T-helper 2 cell treated with Interferon-gamma antibody and Interleukin-4, amounts not matched to agents 100 ng/mL and 5 ng/mL, for 36 hours (primary cell): ENCODE measurements around the gene TAF5L. TPM values are rescaled to one million over a fixed set of nuclear protein-coding genes. Genes with fewer than 3 reads are reported as not detected.
"Not testable (repeated sequence)": the region's sequence is repeated elsewhere in the genome, so short reads cannot be mapped to it uniquely, and the experiment has no call there.

ENCODE experiments used
- intact Hi-C: fragments of 100-400 bp; cut with micrococcal nuclease; formaldehyde crosslinking; loops from one replicate; pipeline ENCODE4 v1.15.1; 2023
- total RNA-seq: library from RNA; stranded (reverse); gene quantifications from 2 replicates; pipeline ENCODE4 v1.2.3, GENCODE V29; 2022

Gene TAF5L
- total RNA-seq, 1 donor from 2014 or later = 26.9 TPM

DNA sequence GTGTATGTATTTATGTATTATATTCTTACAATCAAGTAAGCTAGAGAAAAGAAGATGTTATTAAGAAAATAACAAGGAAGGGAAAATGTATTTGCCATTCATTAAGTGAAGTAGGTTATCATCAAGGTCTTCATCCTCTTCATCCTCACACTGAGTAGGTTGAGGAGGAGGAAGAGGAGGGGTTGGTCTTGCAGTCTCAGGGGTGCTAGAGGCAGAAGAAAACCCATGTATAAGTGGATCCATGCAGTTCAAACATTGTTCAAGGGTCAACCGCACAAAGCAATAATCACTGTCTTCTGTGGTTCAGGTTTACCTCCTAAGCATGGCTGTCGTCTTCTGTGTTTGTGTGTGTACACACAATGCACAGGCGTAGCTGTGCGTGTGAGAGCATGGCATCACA is 17.0 kb upstream of the TAF5L start:
- intact Hi-C loops = no loop called here

DNA sequence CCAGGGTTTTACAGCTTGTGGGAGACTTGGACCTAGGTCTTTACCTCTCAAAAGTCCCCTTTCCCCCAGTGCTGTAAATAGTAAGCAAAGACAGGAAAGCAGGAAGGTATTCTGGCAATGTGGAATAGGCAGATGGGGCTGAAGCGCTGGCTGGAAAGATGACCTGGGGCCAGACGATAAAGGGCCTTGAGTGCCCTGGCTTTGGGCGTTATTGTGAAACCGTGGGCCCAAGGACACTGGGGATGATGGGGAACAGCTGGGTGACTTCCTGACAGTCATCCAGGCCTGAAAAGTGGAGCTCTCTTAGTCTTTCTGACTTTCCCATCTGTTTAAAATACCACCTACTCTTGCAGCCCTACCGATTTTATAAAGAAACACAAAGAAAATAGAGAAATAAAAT is 16.5 kb upstream of the TAF5L start:
- intact Hi-C loops = no loop called here

DNA sequence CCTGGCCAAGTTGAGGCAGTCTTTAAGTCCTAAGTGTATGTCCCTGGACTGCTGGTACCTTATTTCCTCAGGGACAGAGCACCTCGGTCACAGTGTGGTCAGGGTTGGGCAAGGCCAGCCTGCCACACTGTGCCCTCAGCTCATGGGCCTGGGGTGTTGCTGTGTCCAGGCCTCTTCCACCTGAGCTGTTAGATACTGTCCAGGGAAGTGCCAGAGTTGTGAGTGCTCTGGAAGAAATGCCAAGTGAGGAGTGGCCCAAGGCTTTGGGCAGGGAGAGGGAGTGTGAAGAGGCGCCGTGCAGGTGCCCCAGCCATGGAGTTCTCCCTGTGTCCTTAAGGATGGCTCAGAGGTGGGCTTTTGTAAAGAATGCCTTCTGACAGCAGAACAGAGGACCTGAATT is 15.4 kb upstream of the TAF5L start:
- intact Hi-C loops = no loop called here

DNA sequence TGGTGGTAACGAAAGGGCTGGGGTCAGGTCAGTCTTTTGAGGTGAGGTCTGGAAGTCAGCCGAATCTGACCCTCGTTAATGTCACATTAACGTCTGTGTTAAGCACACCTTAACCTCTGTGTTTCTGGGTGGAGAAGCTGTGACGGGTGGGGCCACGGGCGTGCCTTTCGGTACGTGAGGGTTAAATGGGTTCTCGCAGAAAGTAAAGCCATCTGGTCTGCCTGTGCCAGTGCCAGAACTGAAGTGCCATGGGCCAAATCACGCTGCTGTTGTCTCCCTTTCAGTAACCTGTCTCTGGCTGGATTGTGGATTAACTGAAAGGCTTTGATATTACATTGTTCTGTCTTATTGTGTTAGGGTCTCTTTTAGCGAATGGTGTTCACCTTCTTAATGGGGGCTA is 14.5 kb upstream of the TAF5L start:
- intact Hi-C loops = no loop called here

DNA sequence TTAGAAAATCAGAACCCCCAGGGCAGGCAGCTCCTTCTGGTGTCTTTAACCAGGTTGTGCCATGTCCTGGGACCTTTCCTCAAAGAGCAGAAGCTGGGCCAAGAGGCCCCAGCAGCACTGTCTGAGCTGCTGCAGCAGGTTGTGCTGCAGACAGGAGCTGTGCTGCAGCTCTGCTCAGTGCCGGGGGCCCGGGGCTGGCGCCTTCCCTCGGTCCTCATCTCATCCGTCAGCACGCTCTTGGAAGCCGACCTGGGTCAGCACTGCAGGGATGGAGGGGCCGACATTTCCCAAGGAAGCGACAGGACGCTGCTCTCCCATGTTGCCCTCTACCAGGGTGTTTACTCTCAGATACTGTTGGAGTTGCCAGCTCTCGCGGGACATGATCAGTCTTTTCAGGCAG is 11.8 kb upstream of the TAF5L start:
- intact Hi-C loops = no loop called here

DNA sequence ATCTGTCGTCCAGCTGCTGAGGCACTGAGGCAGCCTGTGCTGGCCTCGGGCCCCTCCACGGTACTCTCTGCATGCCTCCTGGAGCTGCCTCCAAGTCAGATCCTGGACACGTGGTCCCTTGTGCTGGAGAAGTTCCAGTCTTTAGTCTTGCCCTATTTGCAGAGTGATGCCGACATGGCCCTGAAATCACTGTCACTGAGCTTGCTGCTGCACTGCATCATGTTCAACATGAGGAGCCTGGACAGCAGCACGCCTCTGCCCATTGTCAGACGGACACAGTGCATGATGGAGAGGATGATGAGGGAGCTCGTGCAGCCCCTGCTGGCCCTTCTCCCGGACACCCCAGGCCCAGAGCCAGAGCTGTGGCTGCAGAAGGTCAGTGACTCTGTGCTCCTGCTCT is 10.1 kb upstream of the TAF5L start:
- intact Hi-C loops = no loop called here

DNA sequence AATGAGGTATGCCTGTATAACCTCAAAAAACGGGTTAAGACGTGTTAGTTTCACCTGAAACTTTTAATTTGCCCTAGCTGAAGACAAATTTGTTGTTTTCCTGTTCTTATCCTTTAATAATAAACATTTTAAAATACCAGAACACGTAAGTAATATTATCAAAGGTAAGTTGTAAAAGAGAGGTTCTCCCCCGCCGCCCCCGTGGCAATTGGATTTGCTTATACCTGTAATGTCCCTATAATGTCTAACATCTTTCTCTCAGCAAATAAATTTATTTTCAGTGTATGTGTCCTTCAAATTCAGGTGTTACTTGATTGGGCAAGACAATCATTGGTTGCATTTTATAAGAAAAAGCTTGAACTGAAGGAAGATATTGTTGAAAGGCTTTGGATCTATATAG is 6.0 kb upstream of the TAF5L start:
- intact Hi-C loops = no loop called here

DNA sequence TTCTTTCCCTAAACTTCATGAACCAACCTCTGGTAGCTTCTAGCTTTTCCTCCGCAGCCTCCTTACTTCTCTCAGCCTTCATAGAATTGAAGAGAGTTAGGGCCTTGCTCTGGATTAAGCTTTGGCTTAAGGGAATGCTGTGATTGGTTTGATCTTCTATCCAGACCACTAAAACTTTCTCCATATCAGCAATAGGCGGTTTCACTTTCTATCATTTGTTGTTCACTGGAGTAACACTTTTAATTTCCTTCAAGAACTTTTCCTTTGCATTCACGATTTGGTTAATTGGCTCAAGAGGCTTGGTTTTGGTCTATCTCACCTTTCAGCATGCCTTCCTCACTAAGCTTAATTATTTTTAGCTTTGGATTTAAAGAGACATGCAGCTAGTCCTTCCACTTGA is 5.2 kb upstream of the TAF5L start:
- intact Hi-C loops = no loop called here

DNA sequence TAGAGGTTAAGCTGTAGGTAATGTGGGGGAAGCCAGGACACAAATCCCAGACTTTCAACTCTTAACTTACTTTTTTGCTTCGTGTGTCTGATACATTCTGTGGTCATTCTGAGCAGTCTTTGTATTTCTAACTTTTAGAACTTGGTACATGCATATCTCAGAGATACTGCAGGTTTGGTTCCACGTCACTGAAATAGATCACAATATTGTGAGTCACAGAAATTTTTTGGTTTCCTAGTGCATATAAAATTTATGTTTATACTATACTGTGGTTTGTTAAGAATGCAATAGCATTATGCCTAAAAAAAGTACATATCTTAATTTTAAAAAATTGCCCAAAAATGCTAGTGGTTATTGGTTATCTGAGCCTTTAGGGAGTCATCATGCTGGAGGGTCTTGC is 3.3 kb upstream of the TAF5L start:
- intact Hi-C loops = loop anchor here (5.0 kb wide), 3 partner anchors 377 to 1238 kb away; partner anchors contain the start of genes C1orf198 and PGBD5

DNA sequence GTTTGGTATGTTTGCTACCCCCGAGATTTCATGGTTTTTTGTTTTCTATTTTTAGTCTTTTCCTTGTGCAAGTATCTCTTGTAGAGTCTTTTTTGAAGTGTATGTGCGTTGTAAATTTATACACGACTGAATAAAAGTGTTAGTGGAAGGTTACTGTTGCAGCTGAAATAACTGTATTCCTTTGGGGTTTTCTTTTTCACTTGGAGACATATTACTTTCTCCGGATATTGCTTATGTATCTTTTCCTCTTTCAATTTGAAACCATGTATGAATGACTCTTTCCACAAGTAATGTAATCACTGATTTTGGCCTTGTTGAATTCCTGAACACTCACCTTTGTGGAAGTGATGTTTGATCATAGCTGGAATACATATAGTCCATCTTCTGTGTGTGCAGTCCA is 1.1 kb upstream of the TAF5L start:
- intact Hi-C loops = loop anchor here (2.0 to 5.0 kb wide), 4 partner anchors 375 to 1240 kb away; partner anchors contain the start of genes C1orf198, COG2 and PGBD5

DNA sequence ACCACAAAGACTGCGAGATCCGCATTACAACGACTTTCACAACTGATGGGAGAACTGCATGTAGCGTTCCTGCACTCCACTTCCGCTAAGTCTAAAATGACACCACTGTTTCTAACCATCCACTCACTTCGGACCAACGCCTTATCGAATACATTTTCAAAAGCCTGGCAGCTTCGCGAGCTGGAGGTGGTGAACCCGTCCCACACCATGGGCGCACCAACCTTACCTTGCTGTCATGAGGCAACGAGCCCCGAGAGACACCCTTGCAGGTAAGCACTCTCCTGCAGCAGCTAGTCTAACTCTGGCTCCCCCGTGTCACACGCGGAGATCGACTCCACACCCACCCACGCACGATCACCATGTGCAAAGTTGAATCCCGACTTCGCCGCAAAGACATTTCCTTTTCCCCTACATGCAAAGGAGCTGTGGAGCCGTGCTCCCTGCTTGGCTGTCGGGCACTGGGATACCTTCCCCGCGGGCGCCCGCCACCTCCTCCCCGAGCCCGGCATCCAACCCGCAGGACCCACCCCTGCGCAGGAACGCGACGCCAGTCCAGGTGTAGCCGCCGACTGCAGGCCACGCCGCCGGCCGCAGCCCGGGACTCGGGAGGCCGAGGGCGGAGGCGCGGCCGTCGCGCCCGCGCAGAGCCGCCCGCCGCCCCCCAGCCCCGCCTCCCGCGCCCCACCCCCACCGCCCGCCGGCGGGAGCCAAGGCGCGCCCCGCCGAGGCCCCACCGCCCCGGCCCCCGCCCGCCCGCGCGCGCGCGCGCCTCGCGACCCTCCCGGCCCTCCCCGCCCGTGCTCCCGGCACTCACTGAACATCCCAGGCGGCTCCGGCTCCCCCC is 629 bp downstream of the TAF5L start:
- intact Hi-C loops = loop anchor here (2.0 to 5.0 kb wide), 4 partner anchors 354 to 1242 kb away; partner anchors contain the start of genes C1orf198, PGBD5 and RAB4A

DNA sequence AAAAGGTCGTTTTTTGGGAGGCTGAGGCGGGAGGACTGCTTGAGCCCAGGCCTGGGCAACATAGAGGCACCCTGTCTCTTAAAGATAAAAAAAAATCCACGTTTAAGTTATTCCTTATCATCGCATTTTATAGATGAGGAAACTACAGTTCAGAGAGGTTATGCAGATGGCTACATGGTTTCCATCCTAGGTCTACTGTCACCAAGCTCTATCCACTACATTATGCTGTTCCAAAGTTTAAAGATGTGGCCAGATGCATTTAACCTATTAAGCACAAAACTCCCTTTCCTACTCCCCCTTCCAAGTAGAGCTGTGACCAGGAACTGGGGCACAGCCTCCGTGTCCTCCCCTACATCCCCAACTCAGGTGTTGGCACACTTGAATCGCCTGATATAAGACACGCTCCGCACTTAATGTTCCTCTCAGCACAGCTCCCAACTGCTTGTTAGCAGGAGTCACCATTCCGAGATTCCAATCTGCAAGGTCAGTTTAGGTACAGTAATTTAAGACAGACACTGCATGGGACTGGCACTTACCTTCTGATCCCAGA is 1.3 kb downstream of the TAF5L start:
- intact Hi-C loops = loop anchor here (2.0 to 5.0 kb wide), 4 partner anchors 354 to 1243 kb away; partner anchors contain the start of genes C1orf198, PGBD5 and RAB4A

DNA sequence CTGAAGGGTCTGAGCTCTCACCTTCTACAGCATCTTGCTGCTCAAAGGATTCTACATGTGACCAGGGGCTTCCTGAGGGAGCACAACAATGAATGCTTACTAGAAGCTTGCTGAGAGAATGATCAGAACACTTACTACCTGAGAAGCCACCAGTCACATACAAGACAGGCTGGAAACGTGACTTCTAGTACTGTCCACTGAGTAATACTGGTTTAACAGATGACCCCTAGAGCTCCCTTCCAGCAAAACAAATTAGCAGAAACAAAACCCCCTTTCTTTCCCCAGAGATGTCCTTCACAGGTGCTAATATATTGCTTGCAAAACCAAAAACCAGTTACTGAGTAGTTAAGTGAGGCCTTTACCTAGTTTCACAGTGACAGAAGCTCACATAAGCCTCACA is 2.1 kb downstream of the TAF5L start:
- intact Hi-C loops = loop anchor here (2.0 kb wide), 1 partner anchor 353 kb away; the partner anchor contains the start of gene RAB4A

DNA sequence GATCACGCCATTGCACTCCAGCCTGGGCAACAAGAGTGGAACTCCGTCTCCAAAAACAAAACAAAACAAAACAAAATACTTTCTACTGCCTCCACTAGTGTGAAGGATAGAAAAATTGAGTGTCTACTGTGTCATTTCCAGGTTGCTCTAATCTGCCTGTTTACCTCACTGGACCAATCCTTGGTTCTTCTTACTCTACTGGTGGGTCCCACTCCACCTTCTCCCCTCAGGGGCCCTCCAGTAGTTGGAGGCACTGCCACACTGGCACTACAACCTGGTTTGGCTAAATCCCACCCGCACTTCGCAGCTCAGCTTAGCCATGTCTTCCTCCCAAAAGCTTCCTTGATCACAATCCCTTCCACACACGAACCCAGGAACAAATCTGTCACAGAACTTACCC is 2.7 kb downstream of the TAF5L start:
- intact Hi-C loops = no loop called here

DNA sequence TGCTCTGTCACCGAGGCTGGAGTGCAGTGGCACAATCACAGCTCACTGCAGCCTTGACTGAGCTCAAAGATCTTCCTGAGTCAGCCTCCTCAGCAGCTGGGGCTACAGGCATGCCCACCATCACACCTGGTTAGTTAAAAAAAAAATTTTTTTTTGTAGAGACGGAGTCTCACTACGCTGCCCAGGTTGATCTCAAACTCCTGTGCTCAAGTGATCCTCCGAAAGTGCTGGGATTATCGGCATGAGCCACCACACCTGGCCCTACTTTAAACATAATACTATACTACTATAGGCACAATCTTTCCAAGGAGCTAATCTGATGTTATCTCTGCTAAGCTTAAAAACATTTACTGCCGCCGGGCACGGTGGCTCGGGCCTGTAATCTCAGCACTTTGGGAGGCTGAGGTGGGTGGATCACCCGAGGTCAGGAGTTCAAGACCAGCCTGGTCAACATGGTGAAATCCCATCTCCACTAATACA is 3.2 kb downstream of the TAF5L start:
- intact Hi-C loops = not testable (repeated sequence)

DNA sequence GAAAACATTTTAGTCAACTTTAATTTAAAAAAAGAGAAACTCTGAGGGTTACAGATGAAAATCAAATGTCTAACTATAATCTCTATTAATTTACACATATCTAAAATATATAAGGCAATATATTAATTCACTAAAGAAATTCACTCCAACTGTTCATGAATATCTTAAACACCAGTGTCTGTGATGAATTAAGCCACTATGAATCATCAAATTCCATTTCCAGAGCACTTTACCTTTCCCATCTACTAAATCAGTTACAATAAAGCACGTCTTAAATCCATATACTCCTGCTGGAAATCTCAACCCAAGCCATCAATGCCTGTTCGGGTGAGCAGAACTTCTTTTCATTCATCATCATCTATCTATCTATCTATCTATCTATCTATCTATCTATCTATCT is 4.3 kb downstream of the TAF5L start:
- intact Hi-C loops = no loop called here

DNA sequence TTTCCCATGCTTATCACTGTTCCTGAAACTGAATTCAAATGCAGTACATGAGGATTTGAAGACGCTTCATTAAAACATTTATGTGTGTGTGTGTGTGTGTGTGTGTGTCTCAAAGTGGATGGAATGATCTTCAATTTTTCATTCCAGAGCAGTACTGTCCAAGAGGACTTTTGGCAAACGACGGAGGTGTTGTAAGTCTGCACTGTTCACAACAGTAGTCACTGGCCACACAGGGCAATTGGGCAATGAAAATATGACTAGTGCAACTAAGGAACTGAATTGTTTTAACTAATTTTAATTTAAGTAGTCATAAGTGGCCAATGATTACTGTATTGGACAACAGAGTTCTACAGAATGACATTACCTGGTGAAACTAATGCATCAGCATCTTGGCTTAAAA is 5.0 kb downstream of the TAF5L start:
- intact Hi-C loops = no loop called here

DNA sequence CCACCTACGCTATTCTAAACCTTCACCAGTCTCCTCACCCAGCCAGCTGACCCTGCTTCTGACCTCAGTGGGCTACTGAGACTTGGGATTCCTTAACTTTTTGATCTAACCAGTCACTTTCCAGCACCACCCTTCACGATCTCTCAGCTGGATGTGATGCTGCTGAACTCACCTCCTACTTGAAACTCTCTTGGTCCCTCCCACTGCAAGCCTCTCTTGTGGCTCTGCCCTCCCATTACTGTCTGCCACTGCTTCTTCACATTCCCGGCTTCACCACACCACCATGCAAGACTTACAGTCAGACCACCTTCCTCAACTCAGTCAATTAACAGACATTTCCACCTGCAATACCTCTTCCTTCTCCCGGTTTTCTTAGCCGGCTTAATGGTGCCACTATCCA is 6.3 kb downstream of the TAF5L start:
- intact Hi-C loops = no loop called here

DNA sequence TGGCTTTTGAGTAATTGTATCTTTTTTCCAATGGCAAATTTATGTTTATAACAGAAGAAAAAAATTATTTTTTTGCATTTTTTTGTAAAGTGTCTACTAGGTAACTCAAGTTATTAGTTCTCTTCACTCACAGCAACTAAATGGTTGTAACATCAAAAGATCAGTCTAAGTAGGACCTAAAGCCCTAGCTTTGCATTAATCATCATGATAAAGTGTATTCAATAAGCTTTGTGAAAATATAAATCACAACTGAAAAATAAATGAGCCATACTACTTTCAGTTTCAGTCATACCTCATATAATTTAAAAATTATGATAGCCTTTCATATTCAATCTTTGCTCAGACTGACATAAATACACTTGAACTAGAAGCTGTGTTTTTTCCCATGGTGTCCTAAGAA is 6.9 kb downstream of the TAF5L start:
- intact Hi-C loops = no loop called here

DNA sequence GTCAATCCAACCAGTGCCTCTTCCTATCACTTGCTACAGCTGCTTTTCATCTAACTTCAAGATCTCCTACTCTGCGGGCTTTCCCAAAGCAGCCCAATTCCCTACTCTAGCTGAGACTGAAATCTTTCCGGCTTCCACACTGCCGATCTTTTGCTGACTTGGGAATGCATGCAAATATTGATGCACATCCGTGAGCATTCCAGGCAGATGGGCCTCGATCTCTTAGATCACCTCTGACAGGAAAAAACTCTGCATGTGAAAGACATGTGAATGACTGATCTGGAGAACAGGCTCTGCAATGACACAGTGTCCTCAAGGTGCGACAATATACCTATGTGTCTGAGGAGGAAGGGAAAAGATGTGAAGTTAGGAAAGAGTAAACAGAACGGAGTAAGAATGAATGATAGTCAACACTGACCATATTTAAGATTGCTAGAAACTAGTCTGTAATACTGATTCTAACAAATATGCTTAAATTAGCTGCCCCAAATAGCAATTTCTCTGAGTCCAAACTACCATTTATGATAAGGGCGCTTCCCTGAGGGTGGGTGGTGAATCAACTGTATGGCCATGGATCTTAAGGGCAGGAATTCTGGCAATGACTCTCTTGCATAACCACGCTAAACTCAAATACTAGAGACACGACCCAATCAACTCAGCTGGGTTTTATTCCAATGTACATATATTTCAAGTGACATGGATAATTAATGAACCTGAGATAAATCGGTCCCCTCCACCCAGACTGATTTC is 8.4 kb downstream of the TAF5L start:
- intact Hi-C loops = no loop called here

DNA sequence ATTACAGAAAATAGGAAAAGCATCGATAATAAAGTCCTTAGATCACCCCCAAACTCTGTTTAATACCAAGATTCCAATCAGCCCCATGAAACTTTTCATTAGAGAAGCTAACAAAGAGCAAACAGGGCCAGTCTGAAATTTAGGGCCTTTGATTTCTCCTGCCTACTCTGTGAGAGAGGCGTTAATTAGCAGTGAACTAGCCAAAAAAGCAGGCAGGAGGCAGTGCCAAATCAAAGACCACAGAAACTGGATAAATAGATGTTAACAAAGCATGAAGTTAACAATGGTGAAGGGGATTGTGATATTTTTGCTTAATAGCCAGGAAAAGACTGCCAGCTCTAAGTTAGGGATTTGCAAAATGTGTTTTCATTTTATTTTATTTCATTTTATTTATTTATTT is 11.2 kb downstream of the TAF5L start:
- intact Hi-C loops = no loop called here

DNA sequence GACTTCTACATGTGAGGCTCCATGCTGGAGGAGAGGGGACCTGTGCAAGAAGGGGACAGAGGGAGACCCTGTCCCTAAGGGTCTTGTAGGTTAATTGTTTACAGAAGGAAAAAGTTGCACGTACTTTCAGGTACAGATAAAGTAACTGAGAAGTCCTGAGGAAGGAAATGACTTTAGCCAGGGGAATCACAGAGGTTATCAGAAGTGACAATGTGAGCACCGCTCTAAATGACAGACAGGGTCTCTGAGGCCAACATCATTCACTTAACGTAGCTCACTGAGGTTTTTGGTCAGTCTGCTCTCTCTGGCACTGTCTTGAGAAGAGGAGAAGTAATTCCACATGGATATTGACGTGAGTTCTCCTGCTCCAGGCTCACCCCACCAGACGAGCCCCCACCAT is 12.0 kb downstream of the TAF5L start:
- intact Hi-C loops = no loop called here
